ENCODE data around the gene IMMP2L. TPM values are rescaled to one million over a fixed set of nuclear protein-coding genes. Genes with fewer than 3 reads are reported as not detected.

Gene IMMP2L
- total RNA-seq, 1 experiment from 2014 or later = 8.6 TPM

DNA sequence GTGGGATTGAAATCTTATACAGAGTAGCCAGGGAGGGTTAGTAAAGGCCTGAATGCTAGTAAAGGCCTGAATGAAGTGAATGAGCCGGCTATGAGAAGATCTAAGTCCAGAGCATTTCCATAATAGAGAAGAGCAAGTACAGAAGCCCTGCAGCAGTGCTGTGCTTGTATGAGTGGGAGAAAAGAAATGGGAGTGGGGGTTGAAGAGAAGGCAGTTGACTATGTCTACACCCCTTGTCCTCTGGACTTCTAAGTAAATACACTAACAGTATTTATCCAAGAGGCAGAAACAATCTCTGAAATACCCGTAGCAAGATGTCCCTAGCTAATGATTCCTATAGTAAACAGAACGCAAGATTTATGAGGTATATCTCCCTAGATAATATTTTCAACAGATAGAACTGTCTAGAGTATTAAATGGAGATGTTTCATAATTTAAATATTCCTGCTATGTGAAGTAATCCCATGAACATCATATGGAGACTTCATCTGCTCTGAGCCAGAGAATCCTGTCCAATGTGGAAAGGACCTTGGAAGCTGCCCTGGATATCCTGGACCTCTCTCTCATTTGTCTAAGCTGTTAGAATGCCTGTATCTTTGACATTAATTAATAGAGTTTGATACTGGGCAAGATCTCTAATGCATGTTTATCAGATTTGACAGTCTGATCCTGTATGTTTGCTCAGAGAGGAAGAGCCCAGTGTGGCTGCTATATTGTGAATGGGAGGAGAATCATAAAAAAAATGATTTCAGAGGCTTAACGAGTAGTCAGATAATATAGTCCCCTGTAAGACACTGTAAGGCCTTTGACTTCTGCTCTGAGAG, 299.8 kb downstream of the IMMP2L start:
- no peak overlapping the region for H2AFZ ChIP-seq (ENCODE audit: low read length)
- no TSS peak for BruUV-seq (replicated peaks)
- H3F3A ChIP-seq (ENCODE audit: low read length, unreplicated experiment) = no peaks in the 10 kb centered on the region
- H3K9ac ChIP-seq (ENCODE audit: low read length) = no peak overlapping the region
- TF ChIP-seq EZH2phosphoT487 (IDR thresholded peaks at IDR 0.05; ENCODE audit: borderline replicate concordance, low read length) = no peak
- TF ChIP-seq EZH2 (IDR thresholded peaks at IDR 0.05; ENCODE audit: low read length, unreplicated experiment) = no peak
- TF ChIP-seq, protein P1, sequence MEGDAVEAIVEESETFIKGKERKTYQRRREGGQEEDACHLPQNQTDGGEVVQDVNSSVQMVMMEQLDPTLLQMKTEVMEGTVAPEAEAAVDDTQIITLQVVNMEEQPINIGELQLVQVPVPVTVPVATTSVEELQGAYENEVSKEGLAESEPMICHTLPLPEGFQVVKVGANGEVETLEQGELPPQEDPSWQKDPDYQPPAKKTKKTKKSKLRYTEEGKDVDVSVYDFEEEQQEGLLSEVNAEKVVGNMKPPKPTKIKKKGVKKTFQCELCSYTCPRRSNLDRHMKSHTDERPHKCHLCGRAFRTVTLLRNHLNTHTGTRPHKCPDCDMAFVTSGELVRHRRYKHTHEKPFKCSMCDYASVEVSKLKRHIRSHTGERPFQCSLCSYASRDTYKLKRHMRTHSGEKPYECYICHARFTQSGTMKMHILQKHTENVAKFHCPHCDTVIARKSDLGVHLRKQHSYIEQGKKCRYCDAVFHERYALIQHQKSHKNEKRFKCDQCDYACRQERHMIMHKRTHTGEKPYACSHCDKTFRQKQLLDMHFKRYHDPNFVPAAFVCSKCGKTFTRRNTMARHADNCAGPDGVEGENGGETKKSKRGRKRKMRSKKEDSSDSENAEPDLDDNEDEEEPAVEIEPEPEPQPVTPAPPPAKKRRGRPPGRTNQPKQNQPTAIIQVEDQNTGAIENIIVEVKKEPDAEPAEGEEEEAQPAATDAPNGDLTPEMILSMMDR (conservative IDR thresholded peaks at IDR 0.05; ENCODE audit: low read depth, low read length) = no peak
- no peaks in the 10 kb centered on the region for H3K36me3 ChIP-seq (ENCODE audit: low read depth, low read length)
- H3K4me1 ChIP-seq (ENCODE audit: insufficient read depth, low read length) = no peaks in the 10 kb centered on the region
- no peaks in the 10 kb centered on the region for H3K9me3 ChIP-seq (ENCODE audit: low read length)
- intact Hi-C loops (cut with micrococcal nuclease) = no loop called here
- no peak overlapping the region for H3K27ac ChIP-seq (ENCODE audit: low read length)
- no peaks in the 10 kb centered on the region for H3K79me2 ChIP-seq (ENCODE audit: low read length)
- ChIA-PET CTCF (interaction anchor here (0.6 kb wide), 1 partner anchor 236 kb away, joined by 3 read pairs; no protein-coding TSS in a partner anchor), POLR2A (ENCODE audit: unreplicated experiment) (no interaction called here)
- H4K20me1 ChIP-seq (ENCODE audit: low read length) = no peaks in the 10 kb centered on the region
- no peak overlapping the region for H3K4me2 ChIP-seq (ENCODE audit: low read length)
- no peaks in the 10 kb centered on the region for H3K9me2 ChIP-seq (replicated peaks; ENCODE audit: low read length)
- DNase-seq (no peak), ATAC-seq (no peak)
- H3K4me3 ChIP-seq (ENCODE audit: low read length) = no peak overlapping the region
- H3K27me3 ChIP-seq (ENCODE audit: low read length) = no peaks in the 10 kb centered on the region

- DNase-seq (no peak), ATAC-seq (no peak)
- intact Hi-C loops (cut with micrococcal nuclease) = no loop called here
- H3K27me3 ChIP-seq (ENCODE audit: low read length) = no peaks in the 10 kb centered on the region
- ChIA-PET CTCF (no interaction called here), POLR2A (ENCODE audit: unreplicated experiment) (no interaction called here)
- H3F3A ChIP-seq (ENCODE audit: low read length, unreplicated experiment) = no peaks in the 10 kb centered on the region
- no peaks in the 10 kb centered on the region for H3K79me2 ChIP-seq (ENCODE audit: low read length)
- H2AFZ ChIP-seq (ENCODE audit: low read length) = no peak overlapping the region
- no peaks in the 10 kb centered on the region for H4K20me1 ChIP-seq (ENCODE audit: low read length)
- H3K4me1 ChIP-seq (ENCODE audit: insufficient read depth, low read length) = no peaks in the 10 kb centered on the region
- no peak overlapping the region for H3K4me2 ChIP-seq (ENCODE audit: low read length)
- no peaks in the 10 kb centered on the region for H3K9me2 ChIP-seq (replicated peaks; ENCODE audit: low read length)
- no peak overlapping the region for H3K9ac ChIP-seq (ENCODE audit: low read length)
- no peak overlapping the region for H3K4me3 ChIP-seq (ENCODE audit: low read length)
- no peaks in the 10 kb centered on the region for H3K36me3 ChIP-seq (ENCODE audit: low read depth, low read length)
- H3K9me3 ChIP-seq (ENCODE audit: low read length) = no peaks in the 10 kb centered on the region
- no TSS peak for BruUV-seq (replicated peaks)
- H3K27ac ChIP-seq (ENCODE audit: low read length) = no peak overlapping the region
- TF ChIP-seq, protein P1 (conservative IDR thresholded peaks at IDR 0.05; ENCODE audit: low read depth, low read length) = no peak
- TF ChIP-seq EZH2phosphoT487 (IDR thresholded peaks at IDR 0.05; ENCODE audit: borderline replicate concordance, low read length) (no peak), EZH2 (IDR thresholded peaks at IDR 0.05; ENCODE audit: low read length, unreplicated experiment) (no peak)
Observed at GRCh38 chr7:111261496-111261895, 300.8 kb downstream of the IMMP2L start.

- no peaks in the 10 kb centered on the region for H3F3A ChIP-seq (ENCODE audit: low read length, unreplicated experiment)
- no peak overlapping the region for H2AFZ ChIP-seq (ENCODE audit: low read length)
- ChIA-PET CTCF (no interaction called here), POLR2A (ENCODE audit: unreplicated experiment) (no interaction called here)
- TF ChIP-seq EZH2phosphoT487 (IDR thresholded peaks at IDR 0.05; ENCODE audit: borderline replicate concordance, low read length) = no peak
- TF ChIP-seq EZH2 (IDR thresholded peaks at IDR 0.05; ENCODE audit: low read length, unreplicated experiment) = no peak
- TF ChIP-seq, protein P1 (conservative IDR thresholded peaks at IDR 0.05; ENCODE audit: low read depth, low read length) = no peak
- no peaks in the 10 kb centered on the region for H4K20me1 ChIP-seq (ENCODE audit: low read length)
- no peak overlapping the region for H3K27ac ChIP-seq (ENCODE audit: low read length)
- H3K9ac ChIP-seq (ENCODE audit: low read length) = no peak overlapping the region
- no peaks in the 10 kb centered on the region for H3K27me3 ChIP-seq (ENCODE audit: low read length)
- H3K79me2 ChIP-seq (ENCODE audit: low read length) = no peaks in the 10 kb centered on the region
- H3K36me3 ChIP-seq (ENCODE audit: low read depth, low read length) = no peaks in the 10 kb centered on the region
- H3K4me2 ChIP-seq (ENCODE audit: low read length) = no peak overlapping the region
- no peaks in the 10 kb centered on the region for H3K4me1 ChIP-seq (ENCODE audit: insufficient read depth, low read length)
- H3K9me3 ChIP-seq (ENCODE audit: low read length) = no peaks in the 10 kb centered on the region
- ATAC-seq = no peak
- BruUV-seq (replicated peaks) = no TSS peak
- intact Hi-C loops (cut with micrococcal nuclease) = no loop called here
- H3K9me2 ChIP-seq (replicated peaks; ENCODE audit: low read length) = no peaks in the 10 kb centered on the region
- no peak for DNase-seq
- H3K4me3 ChIP-seq (ENCODE audit: low read length) = no peak overlapping the region
Observed at GRCh38 chr7:111259991-111260390, 302.3 kb downstream of the IMMP2L start.
